Skeletal muscle tissue (tissue), 4 donors: ENCODE results near the gene RAP1GAP. TPM values are rescaled to one million over a fixed set of nuclear protein-coding genes. Genes with fewer than 3 reads are reported as not detected.

ENCODE experiments used
- H3K27ac ChIP-seq: one replicate; pipeline ENCODE4 v1.7.0; 2013; ENCODE audit warnings: mild to moderate bottlenecking, low read depth, low read length, inconsistent platforms
- H3K27me3 ChIP-seq, 3 donors: one replicate each; pipeline ENCODE4 v1.7.0; 2013; ENCODE audit warnings: low read length in 3 of 3; ENCODE audit not compliant: control insufficient read depth in 3 of 3, insufficient read depth in 3 of 3
- H3K36me3 ChIP-seq, 3 donors: one replicate each; pipeline ENCODE4 v1.7.0; 2013; ENCODE audit warnings: low read length in 3 of 3; ENCODE audit not compliant: control insufficient read depth in 3 of 3, insufficient read depth in 3 of 3
- H3K4me1 ChIP-seq, 3 donors: one replicate each; pipeline ENCODE4 v1.7.0; 2013; ENCODE audit warnings: low read length in 3 of 3, mild to moderate bottlenecking in 3 of 3; ENCODE audit not compliant: control insufficient read depth in 3 of 3, insufficient read depth in 3 of 3
- H3K4me3 ChIP-seq, 3 donors: one replicate each; pipeline ENCODE4 v1.7.0; 2013; ENCODE audit warnings: low read length in 3 of 3
- H3K9ac ChIP-seq, 3 donors: one replicate each; pipeline ENCODE4 v1.7.0; 2013; ENCODE audit warnings: low read length in 3 of 3, mild to moderate bottlenecking in 3 of 3, moderate library complexity in 2 of 3, low read depth in 1 of 3
- H3K9me3 ChIP-seq, 3 donors: one replicate each; pipeline ENCODE4 v1.7.0; 2013; ENCODE audit warnings: low read length in 3 of 3; ENCODE audit not compliant: control insufficient read depth in 3 of 3
- total RNA-seq: library from RNA; depleted of rRNA; stranded (reverse); fragments of >200 nt; gene quantifications from one replicate; pipeline ENCODE4 v1.2.3, GENCODE V29; 2014
- donor health status: Osteomylitis.

RAP1GAP gene
- total RNA-seq, 1 donor from 2014 or later, result 1.0 TPM

- H3K9me3 ChIP-seq, result no peaks in the 10 kb centered on the region
- H3K9ac ChIP-seq, result no peak overlapping the region
- no peak overlapping the region for H3K4me3 ChIP-seq
- peaks cover 41 to 56% (median 51%) of the 10 kb centered on the region in 3 donors for H3K27me3 ChIP-seq
- H3K27ac ChIP-seq, result no peak overlapping the region
- no peaks in the 10 kb centered on the region for H3K36me3 ChIP-seq
- H3K4me1 ChIP-seq, result peaks cover 0 to 3% (median 0%) of the 10 kb centered on the region in 3 donors
These were observed 48.7 kb downstream of the RAP1GAP start for GRCh38 chr1:21620496-21620895.

DNA sequence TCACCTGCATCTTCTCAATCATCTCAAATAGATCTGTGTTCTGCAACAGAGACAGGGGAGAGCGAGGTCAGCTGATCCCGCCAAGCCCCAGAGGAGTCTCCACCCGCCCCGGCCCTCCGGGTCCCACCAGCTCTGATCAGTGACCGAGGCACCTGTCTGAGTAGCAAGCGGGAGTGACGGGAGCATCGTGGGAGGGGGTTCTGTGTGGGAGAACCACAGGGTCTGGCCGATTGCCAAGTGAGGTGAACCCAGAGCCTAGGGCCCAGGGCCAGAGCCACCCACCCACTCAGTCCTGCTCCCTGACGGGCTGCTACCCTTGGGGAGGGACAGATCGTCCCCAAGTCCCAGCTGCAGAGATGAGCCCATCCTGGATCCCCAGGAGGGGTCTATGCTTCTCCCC is 49.1 kb downstream of the RAP1GAP start:
- H3K9me3 ChIP-seq, result no peaks in the 10 kb centered on the region
- no peak overlapping the region for H3K4me3 ChIP-seq
- H3K4me1 ChIP-seq, result peaks cover 0 to 3% (median 0%) of the 10 kb centered on the region in 3 donors
- H3K9ac ChIP-seq, result no peak overlapping the region
- no peak overlapping the region for H3K27ac ChIP-seq
- H3K36me3 ChIP-seq, result no peaks in the 10 kb centered on the region
- H3K27me3 ChIP-seq, result peaks cover 41 to 52% (median 51%) of the 10 kb centered on the region in 3 donors

- Histone ChIP-seq H3K4me1 (peaks cover 0 to 3% (median 0%) of the 10 kb centered on the region in 3 donors), H3K27me3 (peaks cover 40 to 51% (median 47%) of the 10 kb centered on the region in 3 donors)
These were observed 49.7 kb downstream of the RAP1GAP start for GRCh38 chr1:21619375-21619947.

GRCh38 chr1:21618561-21619374 is 50.4 kb downstream of the RAP1GAP start:
- H3K4me1 ChIP-seq, result peaks cover 0 to 3% (median 0%) of the 10 kb centered on the region in 3 donors
- H3K27ac ChIP-seq, result no peak overlapping the region
- H3K9ac ChIP-seq, result no peak overlapping the region
- no peak overlapping the region for H3K4me3 ChIP-seq
- no peaks in the 10 kb centered on the region for H3K36me3 ChIP-seq
- H3K9me3 ChIP-seq, result no peaks in the 10 kb centered on the region
- peaks cover 33 to 45% (median 40%) of the 10 kb centered on the region in 3 donors for H3K27me3 ChIP-seq

More at GRCh38 chr1:21619375-21619947, 49.7 kb downstream of the RAP1GAP start:
- Histone ChIP-seq H3K4me3 (no peak overlapping the region), H3K9ac (no peak overlapping the region), H3K36me3 (no peaks in the 10 kb centered on the region), H3K9me3 (no peaks in the 10 kb centered on the region), H3K27ac (no peak overlapping the region)

DNA sequence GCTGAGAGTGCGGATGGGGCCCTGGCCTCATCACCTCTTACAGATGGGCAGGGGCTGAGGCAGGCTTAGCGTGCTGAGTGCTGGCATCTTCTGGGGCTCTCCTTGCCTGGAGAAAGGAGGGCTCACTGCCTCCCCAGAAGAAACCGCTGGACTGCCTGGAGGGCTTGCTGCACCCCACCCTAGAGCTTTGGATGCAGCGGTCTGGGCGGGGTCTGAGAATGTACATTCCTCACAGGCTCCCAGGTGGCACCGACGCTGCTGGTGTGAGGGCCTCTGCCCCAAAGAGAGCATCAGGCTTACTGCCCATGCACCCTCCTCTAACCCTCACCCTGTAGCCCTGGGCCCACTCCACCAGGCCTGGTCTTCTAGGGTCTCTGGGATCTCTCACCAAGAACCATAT is 51.1 kb downstream of the RAP1GAP start:
- Histone ChIP-seq H3K4me1 (peaks cover 0 to 3% (median 0%) of the 10 kb centered on the region in 3 donors), H3K9ac (no peak overlapping the region), H3K27ac (no peak overlapping the region), H3K4me3 (no peak overlapping the region), H3K9me3 (no peaks in the 10 kb centered on the region), H3K27me3 (peaks cover 26 to 38% (median 33%) of the 10 kb centered on the region in 3 donors), H3K36me3 (no peaks in the 10 kb centered on the region)

DNA sequence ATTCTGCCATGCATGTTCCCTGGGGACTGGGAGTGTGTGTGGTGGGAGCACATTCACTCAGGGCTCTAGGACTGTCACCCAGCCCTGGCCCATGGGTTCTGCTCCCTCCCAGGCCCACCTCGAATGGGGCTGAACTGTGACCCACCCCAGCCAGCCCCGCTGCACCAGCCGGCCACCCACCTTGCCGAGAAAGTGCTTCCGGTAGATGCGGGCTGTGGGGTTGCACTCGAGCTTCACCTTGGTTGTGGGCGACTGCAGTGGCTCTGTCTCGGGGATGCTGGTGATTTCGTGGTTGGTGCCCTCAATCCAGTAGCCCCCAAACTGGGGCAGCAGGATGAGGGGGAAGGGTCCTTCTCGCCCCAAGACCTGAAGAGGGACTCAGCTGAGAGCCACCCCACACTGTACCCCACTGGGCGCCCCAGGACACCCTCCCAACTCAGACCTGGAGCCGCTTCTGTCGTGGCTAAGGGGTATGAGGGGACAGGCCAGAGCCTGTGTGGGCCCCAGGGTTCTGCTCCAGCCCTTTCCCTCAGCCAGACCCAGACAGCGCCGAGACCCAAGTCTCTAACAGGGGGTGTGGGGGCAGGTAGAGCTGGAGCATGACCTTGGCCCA is 51.9 kb downstream of the RAP1GAP start:
- H3K36me3 ChIP-seq, result no peaks in the 10 kb centered on the region
- H3K27me3 ChIP-seq, result peaks cover 21 to 38% (median 30%) of the 10 kb centered on the region in 3 donors
- no peak overlapping the region for H3K27ac ChIP-seq
- peaks cover 0 to 3% (median 0%) of the 10 kb centered on the region in 3 donors for H3K4me1 ChIP-seq
- H3K4me3 ChIP-seq, result no peak overlapping the region
- no peak overlapping the region for H3K9ac ChIP-seq
- H3K9me3 ChIP-seq, result no peaks in the 10 kb centered on the region

DNA sequence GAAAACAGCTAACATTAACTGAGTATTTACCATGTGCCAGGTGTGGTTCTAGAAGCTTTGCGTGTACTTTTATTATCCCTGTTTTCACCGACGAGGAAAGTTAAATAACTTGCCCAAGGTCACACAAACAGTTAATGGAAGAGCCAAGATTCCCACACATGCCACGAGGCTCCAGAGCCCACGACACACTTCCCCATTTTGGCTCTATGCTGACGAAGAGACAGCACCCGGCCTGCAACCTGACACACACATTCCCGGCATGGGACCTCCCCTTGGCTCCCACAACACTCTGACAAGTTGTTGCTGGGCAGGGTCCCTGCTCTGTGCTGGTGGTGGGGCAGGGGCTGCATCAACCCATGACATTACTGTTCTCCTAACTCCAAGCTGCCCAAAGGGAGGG is 52.8 kb downstream of the RAP1GAP start:
- no peak overlapping the region for H3K4me3 ChIP-seq
- peaks cover 13 to 37% (median 22%) of the 10 kb centered on the region in 3 donors for H3K27me3 ChIP-seq
- H3K9me3 ChIP-seq, result no peaks in the 10 kb centered on the region
- no peak overlapping the region for H3K9ac ChIP-seq
- H3K27ac ChIP-seq, result no peak overlapping the region
- H3K4me1 ChIP-seq, result peaks cover 0 to 3% (median 0%) of the 10 kb centered on the region in 3 donors
- H3K36me3 ChIP-seq, result no peaks in the 10 kb centered on the region

DNA sequence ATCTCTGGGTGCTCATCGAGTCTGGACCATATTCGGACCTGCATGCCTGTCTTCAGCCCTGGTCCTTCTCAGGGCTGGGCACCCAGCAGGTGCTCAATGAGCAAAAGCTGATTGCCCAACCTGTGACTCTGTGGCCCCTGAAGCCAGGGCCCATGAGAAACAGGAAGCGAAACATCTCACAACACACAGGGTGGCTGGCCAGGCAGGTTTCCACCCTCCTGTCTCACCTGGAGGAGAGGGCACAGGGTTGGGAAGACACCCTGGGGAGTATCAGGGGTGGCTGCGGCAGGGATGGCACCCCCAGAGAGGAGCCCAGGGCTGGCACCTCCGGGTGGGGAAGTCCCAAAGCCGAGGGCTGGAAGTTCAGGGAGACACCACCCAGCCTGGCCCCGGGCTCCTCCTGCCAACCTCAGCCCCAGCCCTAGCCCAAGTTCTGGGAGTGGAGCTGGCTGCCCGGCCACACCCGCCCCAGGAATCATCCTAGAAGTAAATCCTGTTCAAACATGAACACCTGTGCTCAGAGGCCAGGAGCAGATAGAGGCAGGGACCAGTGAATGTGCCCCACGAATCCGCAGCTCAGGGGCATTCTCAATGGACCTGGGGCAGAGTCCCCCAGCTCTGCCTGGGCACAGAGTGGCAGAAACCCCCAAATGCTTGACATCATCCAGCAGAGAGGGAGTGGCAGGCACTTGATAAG is 54.6 kb downstream of the RAP1GAP start:
- no peaks in the 10 kb centered on the region for H3K4me1 ChIP-seq
- H3K27ac ChIP-seq, result no peak overlapping the region
- no peaks in the 10 kb centered on the region for H3K36me3 ChIP-seq
- H3K4me3 ChIP-seq, result no peak overlapping the region
- H3K27me3 ChIP-seq, result peaks cover 0 to 30% (median 9%) of the 10 kb centered on the region in 3 donors
- H3K9me3 ChIP-seq, result no peaks in the 10 kb centered on the region
- no peak overlapping the region for H3K9ac ChIP-seq

DNA sequence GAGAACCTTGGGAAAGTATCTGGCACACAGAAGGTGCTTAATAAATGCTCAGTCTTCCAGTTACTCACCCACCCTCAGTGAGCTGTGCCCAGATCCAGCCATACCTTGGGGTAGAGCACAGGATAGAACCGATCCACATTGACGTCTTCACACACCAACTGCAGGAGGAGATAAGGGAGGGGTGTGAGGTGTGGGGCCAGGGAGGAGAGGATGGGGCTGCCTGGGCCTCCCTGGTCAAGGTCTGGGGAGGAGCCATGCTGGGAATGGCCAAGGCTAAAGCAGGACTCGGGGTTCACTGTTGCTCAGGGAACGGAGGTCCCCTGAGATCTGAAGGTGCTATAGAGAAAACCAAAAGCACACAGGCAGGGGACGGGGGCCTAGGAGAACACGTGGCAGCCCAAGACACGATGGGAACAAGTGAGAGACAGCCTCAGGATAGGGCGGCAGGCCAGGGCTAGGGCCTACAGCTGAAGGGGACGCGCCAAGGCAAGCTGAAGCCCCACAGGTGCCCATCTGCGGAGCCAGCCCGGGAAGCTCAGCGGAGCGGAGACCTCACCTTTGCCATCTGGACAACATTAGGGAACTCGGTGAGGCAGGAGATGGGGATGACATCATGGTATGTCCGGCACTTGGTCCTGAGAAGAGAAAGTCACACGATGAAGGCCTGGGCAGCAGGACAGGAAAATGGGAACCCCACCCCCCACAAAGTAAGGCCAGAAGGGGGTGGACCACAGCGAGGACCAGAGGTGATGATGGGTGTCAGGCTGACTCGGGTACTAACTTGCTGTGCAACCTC is 55.9 kb downstream of the RAP1GAP start:
- Histone ChIP-seq H3K27me3 (peaks cover 0 to 22% (median 6%) of the 10 kb centered on the region in 3 donors), H3K27ac (no peak overlapping the region), H3K9me3 (no peaks in the 10 kb centered on the region), H3K4me3 (no peak overlapping the region), H3K9ac (no peak overlapping the region), H3K36me3 (no peaks in the 10 kb centered on the region), H3K4me1 (no peaks in the 10 kb centered on the region)
